Measurements from ENCODE around the gene KCNH4. TPM values are rescaled to one million over a fixed set of nuclear protein-coding genes. Genes with fewer than 3 reads are reported as not detected.
A peak's percentile ranks its signal among the peaks of the same experiment; 100 is the strongest.
"Not testable (repeated sequence)": the region's sequence is repeated elsewhere in the genome, so short reads cannot be mapped to it uniquely, and the experiment has no call there.

The KCNH4 gene
- total RNA-seq, 1 donor from 2014 or later, result 0.80 TPM

DNA sequence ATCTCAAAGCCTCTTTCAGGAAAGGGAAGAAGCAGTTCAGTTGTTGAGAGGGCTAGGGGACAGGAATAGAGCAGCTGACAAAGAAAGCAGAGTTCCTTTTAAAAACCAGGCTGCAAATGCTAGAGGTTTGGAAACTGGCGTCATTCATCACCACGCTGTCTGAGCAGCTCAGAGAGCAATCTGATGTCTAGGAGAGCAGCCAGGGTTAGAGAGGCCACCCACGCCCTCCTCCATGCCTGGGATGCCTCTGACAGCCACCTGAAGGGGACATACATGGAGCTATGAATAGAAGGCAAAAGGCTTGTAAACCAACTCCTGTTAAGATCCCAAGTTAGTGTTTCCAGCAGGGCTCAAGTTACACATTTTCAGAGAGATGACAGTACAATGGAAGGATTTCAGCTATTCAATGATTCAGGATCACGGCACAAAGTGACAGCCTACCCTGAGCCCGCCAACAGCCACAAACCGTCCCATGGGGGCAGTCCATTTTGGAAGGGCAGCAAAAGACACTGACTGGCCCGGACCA lies 38.5 kb downstream of the KCNH4 start:
- CTCF ChIA-PET, result no interaction called here
- DNase-seq, result no peak
- peaks cover 34% of the 10 kb centered on the region for H3K4me1 Mint-ChIP-seq
- no peak overlapping the region for H3K4me3 Mint-ChIP-seq
- POLR2A ChIA-PET, result no interaction called here
- TF ChIP-seq, protein P1, sequence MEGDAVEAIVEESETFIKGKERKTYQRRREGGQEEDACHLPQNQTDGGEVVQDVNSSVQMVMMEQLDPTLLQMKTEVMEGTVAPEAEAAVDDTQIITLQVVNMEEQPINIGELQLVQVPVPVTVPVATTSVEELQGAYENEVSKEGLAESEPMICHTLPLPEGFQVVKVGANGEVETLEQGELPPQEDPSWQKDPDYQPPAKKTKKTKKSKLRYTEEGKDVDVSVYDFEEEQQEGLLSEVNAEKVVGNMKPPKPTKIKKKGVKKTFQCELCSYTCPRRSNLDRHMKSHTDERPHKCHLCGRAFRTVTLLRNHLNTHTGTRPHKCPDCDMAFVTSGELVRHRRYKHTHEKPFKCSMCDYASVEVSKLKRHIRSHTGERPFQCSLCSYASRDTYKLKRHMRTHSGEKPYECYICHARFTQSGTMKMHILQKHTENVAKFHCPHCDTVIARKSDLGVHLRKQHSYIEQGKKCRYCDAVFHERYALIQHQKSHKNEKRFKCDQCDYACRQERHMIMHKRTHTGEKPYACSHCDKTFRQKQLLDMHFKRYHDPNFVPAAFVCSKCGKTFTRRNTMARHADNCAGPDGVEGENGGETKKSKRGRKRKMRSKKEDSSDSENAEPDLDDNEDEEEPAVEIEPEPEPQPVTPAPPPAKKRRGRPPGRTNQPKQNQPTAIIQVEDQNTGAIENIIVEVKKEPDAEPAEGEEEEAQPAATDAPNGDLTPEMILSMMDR (IDR thresholded peaks at IDR 0.05), result no peak
- ATAC-seq (ENCODE audit: low read depth), result no peak
- H3K9me3 Mint-ChIP-seq, result no peaks in the 10 kb centered on the region
- peaks cover 49% of the 10 kb centered on the region for H3K36me3 Mint-ChIP-seq (ENCODE audit: low read depth)
- H3K27me3 Mint-ChIP-seq, result no peaks in the 10 kb centered on the region
- no peak overlapping the region for H3K27ac Mint-ChIP-seq
- intact Hi-C loops (cut with micrococcal nuclease), result no loop called here

DNA sequence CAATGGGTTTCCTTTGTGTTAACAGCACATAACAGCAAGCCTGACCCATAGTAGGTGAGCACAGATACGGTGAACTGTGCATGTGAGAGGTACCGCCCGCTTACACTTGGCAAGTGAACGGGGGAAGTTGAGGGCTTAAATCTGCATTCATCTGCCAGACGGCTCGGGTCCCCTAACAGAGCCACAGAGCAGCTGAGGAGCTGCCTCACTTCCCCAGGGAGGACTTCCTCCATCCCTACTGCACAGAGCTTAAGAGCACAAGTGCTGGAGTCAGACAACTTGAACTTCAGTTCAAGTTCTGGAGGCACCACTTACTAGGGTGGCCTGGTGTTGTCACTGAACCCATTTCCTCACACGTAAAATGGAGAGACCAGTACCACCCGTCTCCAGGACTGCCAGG lies 39.6 kb downstream of the KCNH4 start:
- Mint-ChIP-seq H3K9me3 (no peaks in the 10 kb centered on the region), H3K4me3 (no peak overlapping the region), H3K36me3 (ENCODE audit: low read depth) (peaks cover 50% of the 10 kb centered on the region), H3K4me1 (peaks cover 41% of the 10 kb centered on the region), H3K27me3 (no peaks in the 10 kb centered on the region), H3K27ac (no peak overlapping the region)
- ChIA-PET CTCF (interaction anchor here (0.6 kb wide), 1 partner anchor 203 kb away, joined by 3 read pairs; no protein-coding TSS in a partner anchor), POLR2A (interaction anchor here (0.7 kb wide), 1 partner anchor 9 kb away, joined by 3 read pairs; no protein-coding TSS in a partner anchor)
- TF ChIP-seq, protein P1 (IDR thresholded peaks at IDR 0.05), result no peak
- no peak for ATAC-seq (ENCODE audit: low read depth)
- no peak for DNase-seq
- intact Hi-C loops (cut with micrococcal nuclease), result loop anchor here (1.0 kb wide), 1 partner anchor 8 kb away; no protein-coding TSS in a partner anchor

DNA sequence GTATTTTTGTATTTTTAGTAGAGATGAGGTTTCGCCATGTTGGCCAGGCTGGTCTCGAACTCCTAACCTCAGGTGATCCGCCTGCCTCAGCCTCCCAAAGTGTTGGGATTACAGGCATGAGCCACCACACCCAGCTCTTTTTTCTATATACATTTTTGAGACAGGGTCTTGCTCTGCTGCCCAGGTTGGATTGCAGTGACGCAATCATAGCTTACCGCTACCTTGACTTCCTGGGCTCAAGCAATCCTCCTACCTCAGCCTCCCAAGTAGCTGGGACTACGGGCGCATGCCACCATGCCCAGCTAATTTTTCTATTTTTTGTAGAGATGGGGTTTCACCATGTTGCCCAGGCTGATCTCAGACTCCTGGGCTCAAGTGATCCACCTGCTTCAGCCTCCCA lies 40.3 kb downstream of the KCNH4 start:
- Mint-ChIP-seq H3K4me1 (peaks cover 48% of the 10 kb centered on the region), H3K36me3 (ENCODE audit: low read depth) (peaks cover 51% of the 10 kb centered on the region)
- POLR2A ChIA-PET, result interaction anchor here (0.7 kb wide), 1 partner anchor 145 kb away, joined by 4 read pairs; no protein-coding TSS in a partner anchor
- DNase-seq; H3K27me3 Mint-ChIP-seq; H3K27ac Mint-ChIP-seq; H3K4me3 Mint-ChIP-seq; ATAC-seq (ENCODE audit: low read depth); H3K9me3 Mint-ChIP-seq; CTCF ChIA-PET: not testable (repeated sequence)
- intact Hi-C loops (cut with micrococcal nuclease), result loop anchor here (1.0 kb wide), 1 partner anchor 7 kb away; no protein-coding TSS in a partner anchor

DNA sequence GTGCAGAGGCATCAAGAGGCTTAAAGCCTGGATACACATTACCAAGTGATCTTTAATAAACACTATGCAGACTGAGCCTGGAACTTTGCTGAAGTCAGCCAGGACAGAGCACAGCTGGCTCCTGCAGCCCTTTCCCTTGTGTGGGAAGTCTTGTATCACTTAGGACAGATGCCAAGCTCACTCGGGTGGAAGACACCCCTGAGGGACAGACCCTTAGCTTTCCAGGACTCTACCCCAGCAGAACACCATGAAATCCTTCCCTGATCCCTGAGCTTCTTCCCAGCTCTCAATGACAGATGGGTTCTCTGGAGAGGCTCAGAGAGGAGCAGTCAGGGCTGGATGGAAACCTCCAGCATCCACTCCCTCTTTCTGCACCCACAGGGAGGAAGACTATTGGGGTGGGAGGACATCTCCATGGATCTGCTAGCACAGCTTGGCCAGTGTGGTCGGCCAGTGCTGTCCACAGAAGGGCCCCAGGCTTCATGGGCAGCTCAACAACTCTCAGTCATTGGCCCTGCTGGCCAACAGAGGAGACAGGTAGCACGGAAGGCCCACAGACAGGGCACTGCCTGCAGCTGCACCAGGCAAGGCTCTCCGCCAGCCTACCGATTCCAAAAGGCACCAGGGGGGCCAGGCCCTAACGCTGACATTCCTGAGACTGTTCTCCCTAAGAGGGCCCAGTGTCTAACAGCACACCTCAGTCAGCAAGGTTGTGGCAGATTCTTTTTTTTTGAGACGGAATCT lies 42.0 kb downstream of the KCNH4 start:
- ATAC-seq (ENCODE audit: low read depth), result no peak
- peaks cover 61% of the 10 kb centered on the region for H3K4me1 Mint-ChIP-seq

DNA sequence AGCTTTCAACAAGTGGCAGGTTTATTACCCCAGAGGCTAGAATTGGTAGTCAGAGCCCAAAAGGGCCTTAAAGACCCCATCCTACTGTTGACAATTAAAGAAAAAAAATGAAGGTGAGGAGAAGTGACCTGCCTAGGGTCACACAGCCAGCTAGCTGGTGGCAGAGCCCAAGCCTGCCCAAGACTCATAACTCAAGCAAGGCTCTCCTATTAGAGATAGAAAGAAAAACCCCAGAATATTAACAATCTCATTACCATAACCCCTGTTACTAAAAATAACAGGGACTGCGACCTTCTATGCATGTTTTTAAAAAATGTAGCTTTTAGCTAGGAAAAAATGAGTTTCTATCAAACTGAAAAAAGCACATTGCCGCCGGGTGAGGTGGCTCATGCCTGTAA lies 44.3 kb downstream of the KCNH4 start:
- H3K27me3 Mint-ChIP-seq, result no peaks in the 10 kb centered on the region
- peak overlapping the region; percentile 35 for H3K27ac Mint-ChIP-seq
- TF ChIP-seq, protein P1 (IDR thresholded peaks at IDR 0.05), result no peak
- CTCF ChIA-PET, result interaction anchor here (0.6 to 1.0 kb wide), 2 partner anchors 15 to 44 kb away, joined by 4 read pairs; no protein-coding TSS in a partner anchor
- peaks cover 38% of the 10 kb centered on the region for H3K36me3 Mint-ChIP-seq (ENCODE audit: low read depth)
- intact Hi-C loops (cut with micrococcal nuclease), result no loop called here
- H3K9me3 Mint-ChIP-seq, result no peaks in the 10 kb centered on the region
- no peak for ATAC-seq (ENCODE audit: low read depth)
- H3K4me1 Mint-ChIP-seq, result peaks cover 71% of the 10 kb centered on the region
- no peak for DNase-seq
- no peak overlapping the region for H3K4me3 Mint-ChIP-seq
- POLR2A ChIA-PET, result interaction anchor here (2.0 kb wide), 1 partner anchor 170 kb away, joined by 6 read pairs; the partner anchor contains the start of gene CNP

More for the DNA sequence above, 42.0 kb downstream of the KCNH4 start:
- ChIA-PET POLR2A (interaction anchor here (0.9 kb wide), 1 partner anchor 9 kb away, joined by 4 read pairs; no protein-coding TSS in a partner anchor), CTCF (no interaction called here)
- TF ChIP-seq, protein P1 (IDR thresholded peaks at IDR 0.05), result no peak
- no peak overlapping the region for H3K4me3 Mint-ChIP-seq
- no peaks in the 10 kb centered on the region for H3K27me3 Mint-ChIP-seq
- no peaks in the 10 kb centered on the region for H3K9me3 Mint-ChIP-seq
- no peak for DNase-seq
- H3K36me3 Mint-ChIP-seq (ENCODE audit: low read depth), result peaks cover 52% of the 10 kb centered on the region
- H3K27ac Mint-ChIP-seq, result no peak overlapping the region
- intact Hi-C loops (cut with micrococcal nuclease), result no loop called here

All from activated B cell treated with CpG ODN at 0.5 μM for 24 hours (primary cell).